ENCODE data around the gene EEF1AKMT3. TPM values are rescaled to one million over a fixed set of nuclear protein-coding genes. Genes with fewer than 3 reads are reported as not detected.

Gene EEF1AKMT3
- total and polyA plus RNA-seq, 7 donors: 0.62 to 2.0 (median 1.3) TPM

DNA sequence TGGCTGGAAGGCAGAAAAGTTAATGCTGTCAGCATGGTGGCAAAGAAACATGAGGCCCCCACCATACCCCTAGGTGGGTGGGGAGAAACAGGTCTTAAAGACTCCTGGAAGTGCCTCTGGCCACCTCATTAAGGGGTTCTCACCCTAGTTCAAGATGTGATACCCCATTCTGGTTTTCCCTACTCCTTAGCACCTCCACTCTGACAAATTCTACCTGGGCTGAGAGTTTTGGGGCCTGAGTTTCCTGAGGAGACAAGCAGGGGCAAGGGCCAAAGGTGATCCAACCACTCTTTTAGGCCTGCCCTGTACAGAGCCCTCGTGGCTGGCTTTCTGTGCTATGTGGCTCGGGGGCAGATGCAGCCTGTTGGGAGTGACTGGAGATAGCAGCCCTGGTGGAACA is 54.0 kb downstream of the EEF1AKMT3 start:
- peaks cover 56% of the 10 kb centered on the region for H3K4me1 ChIP-seq
- 63 to 88% (median 85%) methylated on average over 2 of the region's 2 CpGs for WGBS, 3 donors
- H3K27ac ChIP-seq: peak overlapping the region; percentile 10
- DNase-seq (no peak), ATAC-seq (no peak)
- no peaks in the 10 kb centered on the region for H3K9me3 ChIP-seq
- H3K36me3 ChIP-seq (ENCODE audit: insufficient read depth in 1 of 2, low read depth in 1 of 2): peaks cover 31 to 83% of the 10 kb centered on the region in 2 donors
- H3K4me3 ChIP-seq: no peak overlapping the region
- no peaks in the 10 kb centered on the region for H3K27me3 ChIP-seq (ENCODE audit: insufficient read depth in 3 of 3, low read length in 2 of 3)
- TF ChIP-seq, protein P1, sequence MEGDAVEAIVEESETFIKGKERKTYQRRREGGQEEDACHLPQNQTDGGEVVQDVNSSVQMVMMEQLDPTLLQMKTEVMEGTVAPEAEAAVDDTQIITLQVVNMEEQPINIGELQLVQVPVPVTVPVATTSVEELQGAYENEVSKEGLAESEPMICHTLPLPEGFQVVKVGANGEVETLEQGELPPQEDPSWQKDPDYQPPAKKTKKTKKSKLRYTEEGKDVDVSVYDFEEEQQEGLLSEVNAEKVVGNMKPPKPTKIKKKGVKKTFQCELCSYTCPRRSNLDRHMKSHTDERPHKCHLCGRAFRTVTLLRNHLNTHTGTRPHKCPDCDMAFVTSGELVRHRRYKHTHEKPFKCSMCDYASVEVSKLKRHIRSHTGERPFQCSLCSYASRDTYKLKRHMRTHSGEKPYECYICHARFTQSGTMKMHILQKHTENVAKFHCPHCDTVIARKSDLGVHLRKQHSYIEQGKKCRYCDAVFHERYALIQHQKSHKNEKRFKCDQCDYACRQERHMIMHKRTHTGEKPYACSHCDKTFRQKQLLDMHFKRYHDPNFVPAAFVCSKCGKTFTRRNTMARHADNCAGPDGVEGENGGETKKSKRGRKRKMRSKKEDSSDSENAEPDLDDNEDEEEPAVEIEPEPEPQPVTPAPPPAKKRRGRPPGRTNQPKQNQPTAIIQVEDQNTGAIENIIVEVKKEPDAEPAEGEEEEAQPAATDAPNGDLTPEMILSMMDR (IDR thresholded peaks at IDR 0.05): no peak
- intact Hi-C loops (cut with DNase I): no loop called here

DNA sequence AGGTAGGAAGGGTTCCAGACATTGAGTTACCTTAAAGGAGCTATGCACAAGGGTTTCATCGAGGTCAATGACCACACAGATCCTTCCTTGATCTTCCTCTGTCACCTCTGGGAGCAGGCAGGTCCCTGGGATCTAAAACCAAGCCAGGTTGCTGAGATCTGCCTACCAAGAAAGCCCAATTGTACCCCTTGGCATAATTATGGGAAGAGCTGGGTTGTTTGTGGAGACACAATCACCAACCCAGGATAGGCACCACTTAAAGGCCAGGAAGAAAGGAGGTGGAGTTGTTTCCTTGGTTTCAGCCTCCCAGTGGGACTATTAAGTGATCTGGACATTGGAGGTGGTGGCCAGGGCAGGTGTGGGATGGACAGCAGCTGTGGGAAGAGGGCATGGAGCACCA is 54.6 kb downstream of the EEF1AKMT3 start:
- Histone ChIP-seq H3K27ac (peak overlapping the region; percentile 53), H3K27me3 (ENCODE audit: insufficient read depth in 3 of 3, low read length in 2 of 3) (no peaks in the 10 kb centered on the region), H3K4me3 (no peak overlapping the region), H3K36me3 (ENCODE audit: insufficient read depth in 1 of 2, low read depth in 1 of 2) (peaks cover 31 to 78% of the 10 kb centered on the region in 2 donors), H3K4me1 (peaks cover 62% of the 10 kb centered on the region), H3K9me3 (no peaks in the 10 kb centered on the region)
- 83 to 97% (median 92%) methylated on average over 1 of the region's 1 CpG for WGBS, 3 donors
- no peak for ATAC-seq
- TF ChIP-seq, protein P1 (IDR thresholded peaks at IDR 0.05): no peak
- intact Hi-C loops (cut with DNase I): no loop called here
- DNase-seq: no peak

GRCh38 chr12:57829025-57829777 is 56.8 kb downstream of the EEF1AKMT3 start:
- H3K4me3 ChIP-seq: no peak overlapping the region
- ATAC-seq (no peak), DNase-seq (no peak)
- peak overlapping the region; percentile 100 for H3K27ac ChIP-seq
- intact Hi-C loops (cut with DNase I): no loop called here
- 55 to 72% (median 55%) methylated on average over 10 of the region's 10 CpGs for WGBS, 3 donors
- no peaks in the 10 kb centered on the region for H3K9me3 ChIP-seq
- peaks cover 17 to 62% of the 10 kb centered on the region in 2 donors for H3K36me3 ChIP-seq (ENCODE audit: insufficient read depth in 1 of 2, low read depth in 1 of 2)
- peaks cover 69% of the 10 kb centered on the region for H3K4me1 ChIP-seq
- no peaks in the 10 kb centered on the region for H3K27me3 ChIP-seq (ENCODE audit: insufficient read depth in 3 of 3, low read length in 2 of 3)
- TF ChIP-seq, protein P1 (IDR thresholded peaks at IDR 0.05): no peak

GRCh38 chr12:57830393-57830792 is 58.0 kb downstream of the EEF1AKMT3 start:
- H3K27ac ChIP-seq: peak overlapping the region; percentile 100
- TF ChIP-seq, protein P1 (IDR thresholded peaks at IDR 0.05): no peak
- H3K27me3 ChIP-seq (ENCODE audit: insufficient read depth in 3 of 3, low read length in 2 of 3): no peaks in the 10 kb centered on the region
- ATAC-seq (no peak), DNase-seq (no peak)
- intact Hi-C loops (cut with DNase I): no loop called here
- peaks cover 81% of the 10 kb centered on the region for H3K4me1 ChIP-seq
- H3K4me3 ChIP-seq: no peak overlapping the region
- H3K9me3 ChIP-seq: no peaks in the 10 kb centered on the region
- WGBS, 3 donors: 81 to 86% (median 85%) methylated on average over 2 of the region's 2 CpGs
- peaks cover 12 to 50% of the 10 kb centered on the region in 2 donors for H3K36me3 ChIP-seq (ENCODE audit: insufficient read depth in 1 of 2, low read depth in 1 of 2)

Other genes with a start within 250 kb of the EEF1AKMT3 start
- gene MBD6, start 249.8 kb upstream of the EEF1AKMT3 start, total RNA-seq: 10 to 100 TPM; 29.5 to 52.9 (median 39.5) TPM
- 10 to 100 TPM; 11.6 to 18.4 (median 17.5) TPM for gene MBD6, start 249.8 kb upstream of the EEF1AKMT3 start, polyA plus RNA-seq
- gene DCTN2, start 225.4 kb upstream of the EEF1AKMT3 start, total RNA-seq: 100 to 1,000 TPM in 2 of 4 donors, 10 to 100 TPM in 2; 91.0 to 128 (median 103) TPM
- gene DCTN2, start 225.4 kb upstream of the EEF1AKMT3 start, polyA plus RNA-seq: 100 to 1,000 TPM; 107 to 165 (median 123) TPM
- gene KIF5A, start 222.6 kb upstream of the EEF1AKMT3 start, total RNA-seq: under 1 TPM in 3 of 4 donors, not detected in 1; 0.04 to 0.21 (median 0.14) TPM
- under 1 TPM; 0.01 to 0.18 (median 0.04) TPM for gene KIF5A, start 222.6 kb upstream of the EEF1AKMT3 start, polyA plus RNA-seq
- gene PIP4K2C, start 181.4 kb upstream of the EEF1AKMT3 start, total RNA-seq: 10 to 100 TPM in 2 of 4 donors, 1 to 10 TPM in 2; 8.1 to 13.3 (median 9.9) TPM
- gene PIP4K2C, start 181.4 kb upstream of the EEF1AKMT3 start, polyA plus RNA-seq: 10 to 100 TPM in 2 of 3 donors, 1 to 10 TPM in 1; 7.7 to 16.4 (median 16.0) TPM
- gene DTX3, start 167.8 kb upstream of the EEF1AKMT3 start, total RNA-seq: 1 to 10 TPM; 3.5 to 9.1 (median 4.2) TPM
- gene DTX3, start 167.8 kb upstream of the EEF1AKMT3 start, polyA plus RNA-seq: 1 to 10 TPM; 4.4 to 5.2 (median 4.5) TPM
- gene ARHGEF25, start 161.2 kb upstream of the EEF1AKMT3 start, total RNA-seq: 1 to 10 TPM; 2.9 to 9.2 (median 3.5) TPM
- 1 to 10 TPM; 3.2 to 4.5 (median 4.2) TPM for gene ARHGEF25, start 161.2 kb upstream of the EEF1AKMT3 start, polyA plus RNA-seq
- gene B4GALNT1, start 139.4 kb upstream of the EEF1AKMT3 start, total RNA-seq: 10 to 100 TPM in 3 of 4 donors, 1 to 10 TPM in 1; 9.1 to 26.6 (median 12.1) TPM
- 10 to 100 TPM in 1 of 3 donors, 1 to 10 TPM in 2; 8.2 to 46.7 (median 8.8) TPM for gene B4GALNT1, start 139.4 kb upstream of the EEF1AKMT3 start, polyA plus RNA-seq
- 10 to 100 TPM; 56.6 to 64.4 (median 61.5) TPM for gene OS9, start 78.5 kb upstream of the EEF1AKMT3 start, total RNA-seq
- gene OS9, start 78.5 kb upstream of the EEF1AKMT3 start, polyA plus RNA-seq: 10 to 100 TPM; 53.0 to 76.4 (median 74.6) TPM
- gene AGAP2, start 33.9 kb upstream of the EEF1AKMT3 start, total RNA-seq: 1 to 10 TPM; 3.5 to 9.6 (median 5.8) TPM
- gene AGAP2, start 33.9 kb upstream of the EEF1AKMT3 start, polyA plus RNA-seq: 1 to 10 TPM; 2.5 to 3.9 (median 2.9) TPM
- gene TSPAN31, start 27.6 kb upstream of the EEF1AKMT3 start, total RNA-seq: 10 to 100 TPM; 14.6 to 21.0 (median 18.8) TPM
- 10 to 100 TPM; 16.8 to 31.2 (median 23.2) TPM for gene TSPAN31, start 27.6 kb upstream of the EEF1AKMT3 start, polyA plus RNA-seq
- 10 to 100 TPM; 38.0 to 74.1 (median 53.6) TPM for gene CDK4, start 20.3 kb upstream of the EEF1AKMT3 start, total RNA-seq
- gene CDK4, start 20.3 kb upstream of the EEF1AKMT3 start, polyA plus RNA-seq: 100 to 1,000 TPM in 1 of 3 donors, 10 to 100 TPM in 2; 52.8 to 105 (median 56.6) TPM
- gene MARCHF9, start 17.5 kb upstream of the EEF1AKMT3 start, total RNA-seq: 1 to 10 TPM; 7.8 to 9.4 (median 8.8) TPM
- gene MARCHF9, start 17.5 kb upstream of the EEF1AKMT3 start, polyA plus RNA-seq: 1 to 10 TPM; 5.7 to 8.8 (median 7.2) TPM
- under 1 TPM in 3 of 4 donors, not detected in 1; 0.42 to 0.54 (median 0.50) TPM for gene CYP27B1, start 5.5 kb upstream of the EEF1AKMT3 start, total RNA-seq
- gene CYP27B1, start 5.5 kb upstream of the EEF1AKMT3 start, polyA plus RNA-seq: under 1 TPM in 2 of 3 donors, not detected in 1; 0.06 to 0.10 TPM
- gene METTL1, start 509 bp upstream of the EEF1AKMT3 start, total RNA-seq: 10 to 100 TPM; 24.3 to 56.5 (median 30.4) TPM
- 10 to 100 TPM; 18.8 to 80.9 (median 19.0) TPM for gene METTL1, start 509 bp upstream of the EEF1AKMT3 start, polyA plus RNA-seq
- gene TSFM, start 10.2 kb downstream of the EEF1AKMT3 start, total RNA-seq: 10 to 100 TPM; 31.5 to 52.8 (median 50.2) TPM
- gene TSFM, start 10.2 kb downstream of the EEF1AKMT3 start, polyA plus RNA-seq: 10 to 100 TPM; 39.5 to 74.3 (median 59.2) TPM
- 1 to 10 TPM; 1.9 to 7.5 (median 4.7) TPM for gene AVIL, start 46.1 kb downstream of the EEF1AKMT3 start, total RNA-seq
- gene AVIL, start 46.1 kb downstream of the EEF1AKMT3 start, polyA plus RNA-seq: 1 to 10 TPM in 2 of 3 donors, under 1 TPM in 1; 0.94 to 4.6 (median 1.8) TPM
- gene CTDSP2, start 74.1 kb downstream of the EEF1AKMT3 start, total RNA-seq: 10 to 100 TPM; 71.3 to 91.8 (median 80.0) TPM
- gene CTDSP2, start 74.1 kb downstream of the EEF1AKMT3 start, polyA plus RNA-seq: 10 to 100 TPM; 13.9 to 64.7 (median 44.5) TPM
- 10 to 100 TPM in 2 of 4 donors, 1 to 10 TPM in 2; 7.4 to 13.5 (median 9.5) TPM for gene ATP23, start 169.0 kb downstream of the EEF1AKMT3 start, total RNA-seq
- gene ATP23, start 169.0 kb downstream of the EEF1AKMT3 start, polyA plus RNA-seq: 10 to 100 TPM in 1 of 3 donors, 1 to 10 TPM in 2; 6.3 to 28.8 (median 8.7) TPM